ENCODE measurements around the gene PCSK4.

- TF ChIP-seq, protein P1, sequence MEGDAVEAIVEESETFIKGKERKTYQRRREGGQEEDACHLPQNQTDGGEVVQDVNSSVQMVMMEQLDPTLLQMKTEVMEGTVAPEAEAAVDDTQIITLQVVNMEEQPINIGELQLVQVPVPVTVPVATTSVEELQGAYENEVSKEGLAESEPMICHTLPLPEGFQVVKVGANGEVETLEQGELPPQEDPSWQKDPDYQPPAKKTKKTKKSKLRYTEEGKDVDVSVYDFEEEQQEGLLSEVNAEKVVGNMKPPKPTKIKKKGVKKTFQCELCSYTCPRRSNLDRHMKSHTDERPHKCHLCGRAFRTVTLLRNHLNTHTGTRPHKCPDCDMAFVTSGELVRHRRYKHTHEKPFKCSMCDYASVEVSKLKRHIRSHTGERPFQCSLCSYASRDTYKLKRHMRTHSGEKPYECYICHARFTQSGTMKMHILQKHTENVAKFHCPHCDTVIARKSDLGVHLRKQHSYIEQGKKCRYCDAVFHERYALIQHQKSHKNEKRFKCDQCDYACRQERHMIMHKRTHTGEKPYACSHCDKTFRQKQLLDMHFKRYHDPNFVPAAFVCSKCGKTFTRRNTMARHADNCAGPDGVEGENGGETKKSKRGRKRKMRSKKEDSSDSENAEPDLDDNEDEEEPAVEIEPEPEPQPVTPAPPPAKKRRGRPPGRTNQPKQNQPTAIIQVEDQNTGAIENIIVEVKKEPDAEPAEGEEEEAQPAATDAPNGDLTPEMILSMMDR (conservative IDR thresholded peaks at IDR 0.05; ENCODE audit: low read depth, low read length) = no peak
- TF ChIP-seq RAD21 (IDR thresholded peaks at IDR 0.05; ENCODE audit: low read length) (no peak), CEBPB (IDR thresholded peaks at IDR 0.05; ENCODE audit: low read depth, low read length) (no peak), BHLHE40 (IDR thresholded peaks at IDR 0.05; ENCODE audit: low read depth, low read length) (no peak), POLR2A (IDR thresholded peaks at IDR 0.05; ENCODE audit: low read depth, low read length) (no peak), NFE2L2 (IDR thresholded peaks at IDR 0.05; ENCODE audit: low read depth, low read length) (no peak)
Measured at GRCh38 chr19:1445932-1446712, 44.0 kb downstream of the PCSK4 start.

All from IMR-90 (cell line).